GM21447 (cell line): ENCODE results near the gene TTC17.
"Not testable (repeated sequence)": the region's sequence is repeated elsewhere in the genome, so short reads cannot be mapped to it uniquely, and the experiment has no call there.

Source experiments
- ATAC-seq: cut with Tn5 transposase; IDR thresholded peaks from one replicate; pipeline ENCODE4 v1.9.1; 2021; ENCODE audit not compliant: unreplicated experiment

Gene TTC17

DNA sequence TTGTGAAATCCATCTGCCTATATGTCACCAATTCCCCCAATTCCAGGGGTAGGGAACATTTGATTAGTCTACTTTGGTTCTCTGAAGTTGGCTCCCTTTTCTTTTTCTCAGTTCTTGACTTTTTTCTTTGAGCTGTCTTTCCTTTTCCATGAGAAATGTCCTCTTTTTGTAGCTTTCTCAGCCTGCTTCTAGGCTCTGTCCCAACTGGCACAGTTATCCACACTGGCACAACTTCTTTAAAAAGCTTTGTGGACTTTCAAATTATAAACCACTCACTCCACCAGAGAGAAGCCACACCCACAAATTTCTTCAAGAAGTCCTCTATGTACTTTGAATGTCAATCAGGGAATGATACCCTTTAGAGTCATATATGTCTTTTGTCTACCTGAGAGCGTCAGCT is 100.5 kb downstream of the TTC17 start:
- no peak for ATAC-seq

DNA sequence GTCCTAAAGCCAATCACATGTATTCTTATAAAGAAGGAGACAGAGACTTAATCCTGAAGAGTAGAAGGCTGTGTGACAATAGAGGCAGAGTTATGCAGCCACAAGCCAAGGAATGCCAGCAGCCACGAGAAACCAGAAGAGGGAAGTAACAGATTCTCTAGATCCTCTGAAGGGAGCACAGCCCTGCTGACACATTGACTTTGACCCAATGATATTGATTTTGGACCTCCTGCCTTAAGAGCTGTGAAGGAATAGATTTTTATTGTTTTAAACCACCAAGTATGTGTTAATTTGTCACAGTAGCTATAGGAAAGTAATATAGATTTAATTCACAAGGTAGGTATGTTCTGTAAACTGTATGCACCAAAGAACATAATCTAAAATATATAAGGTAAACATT is 103.6 kb downstream of the TTC17 start:
- ATAC-seq = no peak

DNA sequence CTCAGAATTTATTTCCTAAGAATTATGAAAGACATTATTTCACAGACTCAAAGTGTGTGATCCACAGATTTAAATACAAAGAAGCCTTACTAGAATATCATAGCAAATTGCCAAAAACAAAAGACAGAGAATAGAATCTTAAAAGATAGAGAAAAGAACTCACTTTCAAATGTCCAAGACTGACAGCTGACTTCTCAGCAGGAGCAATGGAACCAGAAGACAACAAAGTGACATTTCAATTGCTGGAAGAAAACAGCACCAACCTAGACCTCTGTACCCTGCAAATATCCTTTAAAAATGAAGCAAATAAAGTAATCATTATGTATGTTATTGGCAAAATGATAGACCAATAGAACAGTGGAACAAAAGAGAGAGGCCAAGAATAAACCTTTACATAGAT is 109.2 kb downstream of the TTC17 start:
- ATAC-seq = no peak

DNA sequence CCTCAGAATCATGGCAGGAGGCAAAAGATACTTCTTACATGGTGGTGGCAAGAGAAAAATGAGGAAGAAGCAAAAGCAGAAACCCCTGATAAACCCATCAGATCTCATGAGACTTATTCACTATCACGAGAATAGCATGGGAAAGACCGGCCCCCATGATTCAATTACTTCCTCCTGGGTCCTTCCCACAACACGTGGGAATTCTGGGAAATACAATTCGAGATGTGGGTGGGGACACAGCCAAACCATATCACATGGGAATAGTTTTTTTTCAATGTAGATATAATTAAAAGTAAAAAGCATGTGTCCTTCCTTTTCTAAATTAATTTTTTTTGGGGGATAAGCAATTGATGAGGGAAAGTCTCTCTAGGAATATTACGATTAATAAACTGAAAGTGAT is 118.8 kb downstream of the TTC17 start:
- ATAC-seq = not testable (repeated sequence)

DNA sequence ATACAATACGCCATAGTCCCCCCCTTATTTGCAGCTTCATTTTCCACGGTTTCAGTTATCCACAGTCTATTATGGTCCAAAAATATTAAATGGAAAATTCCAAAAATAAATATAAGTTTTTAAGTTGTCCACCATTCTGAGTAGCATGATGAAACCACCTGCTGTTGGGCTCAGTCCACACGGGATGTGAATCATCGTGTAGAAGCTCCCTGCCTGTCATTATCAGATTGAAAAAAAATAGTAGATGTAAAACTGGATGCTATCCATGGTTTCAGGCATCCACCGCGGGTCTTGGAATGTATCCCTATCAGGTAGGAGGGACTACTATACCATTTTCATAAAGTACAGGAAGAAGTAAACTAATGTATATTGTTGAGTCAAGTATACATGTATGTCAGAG is 127.4 kb downstream of the TTC17 start:
- no peak for ATAC-seq

DNA sequence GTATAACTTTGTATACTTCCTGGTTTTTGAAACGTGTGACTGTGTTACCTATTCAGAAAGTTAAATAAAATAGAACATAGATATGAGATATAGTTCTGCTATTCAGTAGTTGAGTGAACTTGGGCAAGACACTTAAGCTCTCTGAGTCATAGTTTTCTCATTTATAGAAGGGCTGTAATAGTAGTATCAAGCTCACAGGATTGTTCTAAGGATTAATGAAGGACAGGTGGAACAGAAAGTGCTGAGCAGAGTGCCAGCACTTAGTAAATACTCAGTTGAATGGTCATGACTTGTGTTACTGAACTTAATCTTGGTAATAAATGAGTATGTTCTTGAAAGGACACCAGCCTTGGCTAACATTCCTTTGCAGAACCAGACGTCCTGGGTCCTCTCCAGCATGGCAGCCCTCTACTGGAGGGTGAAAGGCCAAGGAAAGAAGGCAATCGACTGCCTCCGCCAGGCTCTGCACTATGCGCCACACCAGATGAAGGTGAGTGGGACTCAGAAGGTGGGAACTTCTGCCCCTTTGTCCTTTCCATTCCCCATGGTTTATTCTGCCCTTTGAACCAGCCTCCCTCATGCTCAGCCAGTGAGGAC is 131.2 kb downstream of the TTC17 start:
- no peak for ATAC-seq

DNA sequence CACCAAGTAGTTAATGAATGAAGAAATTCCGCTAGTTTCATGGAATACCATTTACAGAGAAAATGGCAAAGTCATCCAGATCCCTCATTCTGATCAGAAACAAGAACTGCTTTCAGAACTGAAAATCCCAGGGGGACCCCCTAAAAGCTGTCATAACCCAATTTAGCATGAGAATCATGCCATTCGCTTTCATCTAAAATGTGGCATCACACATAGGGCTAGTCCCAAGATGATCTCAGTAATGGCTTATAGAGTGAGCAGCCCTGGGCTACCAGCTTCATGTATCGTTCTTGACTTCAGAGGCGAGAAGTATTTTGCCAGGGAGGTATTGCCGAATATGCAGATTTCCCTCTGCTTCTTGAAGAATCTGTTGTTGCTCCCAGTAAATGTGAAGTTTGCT is 134.0 kb downstream of the TTC17 start:
- no peak for ATAC-seq

DNA sequence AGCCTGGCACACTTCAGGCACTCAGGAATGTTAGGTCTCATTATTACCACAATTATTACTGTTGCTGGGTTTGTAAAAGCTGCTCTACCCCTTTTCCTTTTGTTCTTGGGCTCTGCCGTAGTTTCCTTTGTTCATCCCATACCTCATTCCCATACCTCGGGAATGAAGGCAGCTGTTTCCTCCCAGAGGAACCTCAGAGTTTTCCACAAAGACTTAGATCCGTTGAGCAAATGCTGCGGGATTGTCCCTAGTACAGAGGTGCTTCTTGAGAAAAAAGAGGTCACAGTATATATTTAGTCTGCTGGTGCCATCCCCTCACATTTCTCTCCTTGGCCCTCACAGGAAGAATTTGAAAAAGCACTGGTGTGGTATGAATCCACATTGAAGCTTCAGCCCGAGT is 134.7 kb downstream of the TTC17 start:
- no peak for ATAC-seq

DNA sequence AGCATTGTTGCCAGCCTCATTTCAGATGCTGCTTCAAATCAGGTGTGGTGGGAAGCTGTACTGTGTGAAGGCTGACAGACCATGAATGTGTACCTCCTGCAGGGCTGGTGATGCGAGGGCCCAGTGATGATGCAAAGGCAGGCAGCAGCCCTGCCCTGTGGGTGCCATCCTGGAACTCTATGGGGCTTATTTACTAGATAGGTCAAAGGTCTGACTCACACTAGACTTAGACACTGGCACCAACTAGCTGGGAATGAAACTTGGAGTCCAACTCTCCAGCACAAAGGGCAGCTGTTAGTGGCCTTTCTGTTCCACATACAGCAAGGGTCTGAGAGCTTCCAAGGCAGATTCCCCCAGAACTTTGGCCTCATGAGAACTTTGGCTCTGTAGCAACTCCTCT is 138.4 kb downstream of the TTC17 start:
- no peak for ATAC-seq

DNA sequence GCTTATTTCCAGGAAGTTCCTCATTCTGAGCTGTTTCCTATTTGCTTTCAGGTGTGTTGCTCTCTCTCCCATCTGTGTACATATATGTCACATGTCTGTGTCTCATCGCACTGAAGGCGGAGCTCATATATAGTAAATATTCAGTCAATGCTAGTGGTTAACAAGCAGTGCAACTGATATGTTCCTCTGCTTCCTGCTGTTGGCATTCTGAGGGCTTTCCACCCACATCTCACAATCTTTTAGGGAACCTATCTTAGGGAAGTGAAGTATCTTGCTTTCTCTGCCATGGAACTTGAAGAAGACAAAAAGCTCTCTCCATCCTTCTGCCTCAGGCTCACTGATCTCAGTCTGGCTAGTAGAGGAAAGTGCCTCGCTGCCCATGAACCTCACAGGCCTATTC is 139.8 kb downstream of the TTC17 start:
- no peak for ATAC-seq

DNA sequence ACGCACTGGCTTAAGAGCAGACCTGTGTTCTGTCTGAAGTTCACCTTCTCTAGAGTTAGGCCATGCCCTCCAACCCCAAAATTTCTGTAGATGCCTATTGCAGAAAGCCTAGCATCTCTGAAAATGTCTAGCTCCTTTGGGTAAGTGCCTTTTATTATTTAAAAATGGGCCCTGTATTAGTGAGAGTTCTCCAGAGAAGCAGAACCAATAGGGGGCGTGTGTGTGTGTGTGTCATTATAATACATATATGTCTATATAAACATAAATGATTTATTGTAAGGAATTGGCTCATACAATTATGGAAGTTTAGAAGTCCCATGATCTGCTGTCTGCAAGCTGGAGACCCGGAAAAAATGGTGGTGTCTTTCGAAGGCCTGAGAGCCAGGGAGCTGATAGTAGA is 144.7 kb downstream of the TTC17 start:
- ATAC-seq = no peak

DNA sequence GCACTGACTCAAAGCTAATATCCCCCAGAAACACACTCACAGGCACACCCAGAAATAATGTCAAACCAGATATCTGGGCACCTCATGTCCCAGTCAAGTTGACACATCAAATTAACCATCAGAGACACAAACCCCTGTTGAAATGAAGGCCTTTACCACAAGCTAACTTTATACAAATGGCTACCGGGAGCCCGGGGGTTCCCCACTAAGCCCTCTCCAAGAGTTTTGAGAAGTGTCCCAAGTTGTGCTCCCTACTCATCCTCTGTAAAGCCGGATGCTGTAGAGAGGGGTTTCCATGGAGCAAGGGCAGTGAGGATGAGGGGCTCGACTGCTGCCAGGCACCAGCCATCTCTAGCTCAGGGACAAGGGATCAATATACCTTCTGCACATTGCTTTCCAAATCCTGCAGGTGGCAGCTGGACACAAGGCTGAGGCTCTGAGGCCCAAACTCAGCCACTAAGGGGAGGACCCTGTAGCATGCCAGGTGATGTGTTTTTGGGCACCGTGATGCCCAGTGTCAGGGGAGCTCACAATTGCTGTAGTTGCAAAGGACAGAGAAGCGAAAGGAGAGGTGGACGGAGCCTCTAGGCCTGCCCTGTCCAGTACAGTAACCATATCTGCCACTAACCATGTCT is 145.7 kb downstream of the TTC17 start:
- ATAC-seq = no peak

DNA sequence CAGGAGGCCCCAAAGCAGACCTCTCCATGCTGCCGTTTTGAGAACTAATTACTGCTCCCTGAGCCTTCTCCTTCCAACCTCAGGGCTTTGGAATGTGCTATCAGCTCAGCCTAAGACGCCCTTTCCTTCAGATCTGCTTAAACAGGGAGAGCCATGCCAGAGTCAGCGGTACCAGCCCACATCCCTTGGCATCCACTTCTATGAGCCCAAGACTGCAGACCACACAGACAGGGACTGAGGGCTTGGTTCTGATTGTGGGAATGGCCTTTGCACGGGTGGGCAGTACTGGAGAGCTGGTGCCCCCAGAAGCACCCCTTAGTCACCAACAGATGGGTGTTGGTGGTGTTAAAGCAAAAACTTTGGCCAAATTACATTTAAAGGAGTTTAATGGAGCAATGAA is 146.5 kb downstream of the TTC17 start:
- ATAC-seq = no peak

DNA sequence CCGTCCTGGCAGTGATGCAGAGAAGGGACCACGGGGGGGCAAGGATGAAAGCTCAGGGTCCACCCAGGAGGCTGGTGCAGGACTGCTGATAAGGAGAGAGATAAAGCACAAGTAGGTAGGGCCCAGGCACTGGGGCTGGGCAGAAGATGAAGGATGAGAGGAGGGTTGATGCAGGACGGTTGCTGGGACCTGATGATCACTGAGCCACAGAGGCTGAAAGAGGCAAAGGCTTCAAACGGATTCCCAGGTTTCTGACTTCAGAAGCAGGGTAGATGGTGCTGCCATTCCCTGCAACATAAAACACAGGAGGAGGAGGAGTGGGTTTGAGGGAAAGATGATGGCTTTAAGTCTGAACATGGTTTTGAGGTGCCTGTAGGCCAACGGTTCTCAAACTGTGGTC is 148.5 kb downstream of the TTC17 start:
- no peak for ATAC-seq

DNA sequence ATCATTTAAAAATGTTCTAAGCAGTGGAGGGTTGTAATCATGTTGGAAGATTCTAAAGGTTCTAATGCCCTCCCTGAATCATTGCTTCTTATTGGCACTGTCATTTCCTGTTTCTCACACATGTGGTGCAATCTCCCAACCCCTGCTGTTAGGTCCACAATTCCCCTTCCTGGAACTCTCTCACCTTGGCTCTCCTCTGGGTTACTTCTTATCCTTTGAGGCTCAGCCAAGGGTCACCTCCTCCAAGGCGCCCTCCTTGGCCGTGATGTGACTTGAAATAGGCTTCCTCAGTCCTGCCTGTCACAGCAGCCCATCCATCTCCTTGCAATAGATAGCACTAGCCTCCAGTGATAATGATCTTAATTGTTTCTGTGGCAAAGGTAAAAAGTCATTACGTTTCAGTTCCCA is 149.8 kb downstream of the TTC17 start:
- no peak for ATAC-seq

DNA sequence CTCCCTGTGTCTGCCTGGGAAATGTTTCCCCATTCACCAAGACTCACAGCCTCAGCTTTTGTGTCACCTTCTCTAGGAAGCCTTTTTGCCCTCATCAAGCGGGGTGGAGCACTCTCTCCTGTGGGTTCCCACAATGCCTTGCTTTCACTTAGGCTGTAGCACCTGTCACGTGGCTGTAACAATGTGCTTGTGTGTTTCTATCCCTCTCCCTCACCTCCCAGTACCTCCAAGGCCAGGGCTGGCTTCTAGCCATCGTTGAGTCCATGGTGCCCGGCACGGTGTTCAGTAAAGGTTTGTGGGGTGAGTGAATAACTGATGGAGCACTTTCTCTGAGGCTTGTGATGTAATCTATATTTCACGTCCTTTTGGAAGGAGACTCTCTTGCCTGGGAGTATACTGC is 153.2 kb downstream of the TTC17 start:
- ATAC-seq = no peak

DNA sequence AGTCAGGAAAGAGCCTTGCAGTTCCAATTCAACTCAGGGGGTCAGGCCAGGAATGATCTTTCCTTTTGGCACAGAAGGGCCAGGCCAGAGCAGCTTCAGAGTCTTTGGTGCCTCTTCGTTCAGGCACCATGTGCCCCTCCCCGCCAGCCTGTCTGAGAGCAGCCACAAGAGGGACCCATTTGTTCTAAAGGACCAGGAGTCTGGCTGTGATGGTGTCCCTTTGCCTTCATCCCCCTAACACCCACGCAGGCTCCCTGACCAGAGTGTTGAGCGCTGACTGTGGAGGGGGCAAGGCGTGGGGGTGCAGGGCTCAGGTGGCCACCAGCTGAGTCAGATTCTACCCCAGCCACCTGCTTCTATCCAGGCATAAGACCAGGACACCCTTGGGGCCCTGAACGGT is 156.4 kb downstream of the TTC17 start:
- ATAC-seq = no peak

DNA sequence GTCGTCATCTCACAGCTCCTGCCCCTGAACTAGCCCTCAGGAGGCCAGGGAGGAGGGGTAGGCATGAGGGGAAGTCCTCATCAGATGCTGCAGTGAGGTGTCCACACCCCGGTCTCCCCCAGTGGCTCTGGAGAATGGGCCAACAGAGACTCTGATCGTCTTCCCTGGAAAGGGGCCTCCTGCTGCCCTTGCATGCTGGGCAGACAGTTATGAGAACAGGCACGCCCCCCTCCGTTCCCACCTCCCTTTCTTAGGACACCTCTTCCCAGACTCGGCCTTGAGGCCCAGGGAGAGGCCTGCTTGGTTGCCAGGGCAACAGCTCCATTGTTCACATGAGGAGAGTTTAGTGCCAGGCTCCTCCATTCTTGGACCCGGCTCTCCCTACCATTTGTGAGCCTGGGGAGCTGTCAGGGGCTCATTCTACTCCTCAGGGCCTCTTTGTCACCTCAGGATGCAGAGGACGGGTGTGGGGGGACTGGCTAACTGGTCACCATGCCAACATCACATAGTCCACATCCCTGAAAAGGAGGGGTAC is 157.7 kb downstream of the TTC17 start:
- no peak for ATAC-seq

DNA sequence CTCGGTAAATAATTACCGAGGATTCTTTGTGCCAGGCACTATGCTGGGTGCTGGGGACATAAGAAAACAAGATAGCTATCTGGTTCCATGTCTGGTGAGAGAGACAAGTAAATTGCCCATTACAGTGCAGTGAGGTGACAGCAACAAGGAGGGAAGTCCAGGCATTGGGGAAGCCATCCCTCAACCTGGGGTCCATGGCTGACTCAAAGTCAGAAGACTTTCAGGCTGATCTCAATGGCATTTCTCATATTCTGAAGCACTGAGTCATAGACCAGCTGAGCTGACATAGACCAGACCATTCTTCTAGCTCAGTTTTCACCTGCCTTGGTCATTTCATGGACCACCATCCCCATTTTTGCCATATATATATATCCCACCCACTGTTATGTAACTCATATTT is 158.8 kb downstream of the TTC17 start:
- ATAC-seq = no peak

DNA sequence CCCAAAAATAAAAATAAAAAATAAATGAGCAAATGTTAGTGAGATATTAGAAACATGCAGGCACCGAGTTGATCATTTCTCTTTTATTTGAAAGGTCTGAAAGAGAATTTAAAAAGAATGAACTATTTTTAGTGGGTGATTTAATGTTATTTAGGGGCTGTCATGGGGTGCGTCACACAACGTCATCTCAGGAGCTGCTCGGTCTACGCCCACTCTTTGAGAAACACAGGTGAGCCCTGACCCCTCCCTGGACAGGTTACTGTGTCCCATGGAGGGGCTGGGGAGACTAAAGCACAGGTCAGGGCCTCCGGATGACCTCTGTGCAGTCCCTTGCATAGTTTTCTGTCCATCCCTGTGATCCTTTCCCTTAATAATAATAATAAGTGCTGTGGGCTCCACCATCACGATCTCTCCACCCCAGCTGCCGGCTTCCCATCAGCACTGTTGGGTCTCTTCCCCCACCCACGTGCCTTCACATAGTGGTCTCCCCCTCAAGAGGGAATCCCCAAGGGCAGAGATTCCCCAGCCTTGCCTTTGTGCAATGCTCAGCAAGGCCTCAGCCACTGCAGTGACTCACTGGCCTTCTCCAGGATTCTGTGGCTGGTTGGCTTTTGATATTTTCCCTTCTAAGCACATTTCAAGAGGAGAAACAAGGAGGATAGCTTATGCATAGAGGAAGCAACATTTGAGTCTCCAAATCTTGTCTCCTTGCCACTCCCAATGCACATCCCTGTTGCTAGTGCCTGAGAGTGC is 159.9 kb downstream of the TTC17 start:
- no peak for ATAC-seq

DNA sequence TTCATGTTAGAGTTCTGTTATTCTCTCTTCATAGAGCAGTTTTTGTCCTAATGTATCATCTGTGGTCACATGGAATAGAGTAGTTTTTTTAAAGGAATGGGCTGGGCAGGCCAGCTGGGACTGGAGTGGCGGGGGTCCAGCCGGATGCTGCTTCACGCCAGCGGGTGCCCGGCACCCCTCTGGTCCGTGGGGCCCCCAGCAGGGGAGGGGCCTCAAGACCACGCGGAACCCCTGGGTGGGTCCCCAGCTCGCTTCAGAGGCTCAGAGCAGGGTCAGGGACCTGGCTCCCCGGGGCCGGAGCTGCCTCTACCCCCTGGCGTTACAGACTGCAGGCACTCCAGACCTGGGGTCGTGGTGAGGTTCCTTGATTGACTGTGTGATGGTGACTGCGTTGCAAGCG is 162.8 kb downstream of the TTC17 start:
- ATAC-seq = no peak

DNA sequence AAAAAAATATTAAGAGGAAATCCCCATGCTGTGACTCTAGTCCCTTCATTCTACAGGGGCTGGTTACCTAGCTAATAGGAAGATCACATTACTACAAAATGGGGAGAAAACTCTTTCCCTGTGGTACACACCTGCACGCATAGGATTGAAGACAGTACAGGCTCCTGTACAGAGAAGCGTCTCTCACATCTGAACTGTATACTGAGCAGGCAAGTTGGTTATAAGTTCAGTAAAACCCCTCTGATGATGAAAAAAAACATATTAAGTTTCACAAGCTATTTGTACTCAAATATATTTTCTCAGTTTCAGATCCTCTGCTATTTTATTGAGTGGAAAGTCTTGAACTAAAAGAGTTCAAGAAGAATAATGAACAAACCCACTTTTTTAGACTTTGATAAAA is 164.9 kb downstream of the TTC17 start:
- ATAC-seq = no peak
